Keratinocyte (primary cell): ENCODE results near the gene DPYD.

ENCODE experiments used
- CTCF ChIP-seq, 3 experiments: IDR thresholded peaks in 1 of 3; conservative IDR thresholded peaks in 1 of 3; optimal IDR thresholded peaks in 1 of 3; 2 replicates in 2 of 3; 3 replicates in 1 of 3; pipeline versions ENCODE3 to v1.5.1; 2011; ENCODE audit warnings: low read length in 3 of 3, mild to moderate bottlenecking in 3 of 3, moderate library complexity in 2 of 3, control low read depth in 1 of 3, inconsistent platforms in 1 of 3; ENCODE audit not compliant: insufficient read depth in 2 of 3; ENCODE audit errors: extremely low read depth in 1 of 3
- EZH2 ChIP-seq: IDR thresholded peaks from one replicate; pipeline ENCODE4 v1.6.1; 2012; ENCODE audit warnings: inconsistent platforms, mild to moderate bottlenecking, low read length, moderate library complexity

- no peak for TF ChIP-seq EZH2
- TF ChIP-seq CTCF (optimal IDR thresholded peaks at IDR 0.05 in 1 of 3, IDR thresholded peaks at IDR 0.05 in 1 of 3, conservative IDR thresholded peaks at IDR 0.05 in 1 of 3; ENCODE audit: extremely low read depth in 1 of 3, insufficient read depth in 2 of 3, low read length in 3 of 3), result no peak
Observed at GRCh38 chr1:97352936-97353382, 567.9 kb downstream of the DPYD start.
